Omental fat pad (tissue), 4 donors: ENCODE data around the gene OCIAD1. TPM values are rescaled to one million over a fixed set of nuclear protein-coding genes. Genes with fewer than 3 reads are reported as not detected.
"Not testable (repeated sequence)": the region's sequence is repeated elsewhere in the genome, so short reads cannot be mapped to it uniquely, and the experiment has no call there.

Experiments used
- ATAC-seq: fragments of 150-250 bp; one replicate; pipeline ENCODE4 v1.9.1; 2016; ENCODE audit warnings: mild to moderate bottlenecking, moderate library complexity; ENCODE audit not compliant: low FRiP score
- DNase-seq: peaks from one replicate; pipeline ENCODE4 v3.0.0-alpha.2; 2019; ENCODE audit warnings: low spot score
- total RNA-seq, 4 donors: library from RNA; depleted of rRNA; stranded (reverse); fragments of >200 nt; gene quantifications; one replicate each; pipeline ENCODE4 v1.1.0, GENCODE V29; 2016
- TF ChIP-seq, protein P1 (sequence below), 3 donors: fragments of 450-650 bp; IDR thresholded peaks; one replicate each; pipeline ENCODE4 v1.5.1; 2016 to 2017; ENCODE audit warnings: antibody characterized with exemption in 3 of 3, mild to moderate bottlenecking in 3 of 3, moderate library complexity in 2 of 3

Gene OCIAD1
- total RNA-seq, 4 donors from 2014 or later = 67.9 to 111 (median 88.8) TPM

DNA sequence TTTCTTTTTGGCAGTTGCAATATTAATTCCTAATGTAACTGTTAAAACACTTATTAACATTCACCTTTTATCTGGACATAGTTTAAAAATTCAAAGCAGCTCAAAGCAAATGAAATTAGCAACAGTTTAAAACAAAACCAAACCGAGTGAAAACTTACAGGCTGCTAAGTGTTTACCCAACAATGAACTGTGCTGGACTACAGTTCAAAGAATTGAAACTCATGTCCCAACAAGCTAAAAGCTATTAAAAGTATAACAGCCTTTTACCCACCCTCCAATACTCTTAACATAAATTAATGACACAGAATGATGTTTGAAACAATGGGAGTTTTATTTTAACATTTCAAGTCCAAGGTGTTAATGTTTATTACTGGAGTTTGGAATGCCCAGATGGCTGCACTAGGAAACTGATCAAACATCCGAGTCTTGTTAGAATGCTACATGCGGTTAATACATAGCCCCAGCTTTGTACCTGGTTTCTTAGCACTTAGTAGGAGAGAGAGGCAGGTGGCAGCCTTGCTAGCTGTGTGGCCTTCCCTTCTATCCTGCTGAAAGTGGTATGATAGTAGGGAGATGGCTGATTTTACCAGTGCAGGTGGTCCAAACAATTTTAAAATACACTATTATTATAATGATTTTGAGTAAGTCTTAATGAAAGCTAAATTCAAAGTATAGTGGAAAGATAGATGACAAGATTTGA, 29.7 kb upstream of the OCIAD1 start:
- ATAC-seq (no peak), DNase-seq (no peak)
- TF ChIP-seq, protein P1, sequence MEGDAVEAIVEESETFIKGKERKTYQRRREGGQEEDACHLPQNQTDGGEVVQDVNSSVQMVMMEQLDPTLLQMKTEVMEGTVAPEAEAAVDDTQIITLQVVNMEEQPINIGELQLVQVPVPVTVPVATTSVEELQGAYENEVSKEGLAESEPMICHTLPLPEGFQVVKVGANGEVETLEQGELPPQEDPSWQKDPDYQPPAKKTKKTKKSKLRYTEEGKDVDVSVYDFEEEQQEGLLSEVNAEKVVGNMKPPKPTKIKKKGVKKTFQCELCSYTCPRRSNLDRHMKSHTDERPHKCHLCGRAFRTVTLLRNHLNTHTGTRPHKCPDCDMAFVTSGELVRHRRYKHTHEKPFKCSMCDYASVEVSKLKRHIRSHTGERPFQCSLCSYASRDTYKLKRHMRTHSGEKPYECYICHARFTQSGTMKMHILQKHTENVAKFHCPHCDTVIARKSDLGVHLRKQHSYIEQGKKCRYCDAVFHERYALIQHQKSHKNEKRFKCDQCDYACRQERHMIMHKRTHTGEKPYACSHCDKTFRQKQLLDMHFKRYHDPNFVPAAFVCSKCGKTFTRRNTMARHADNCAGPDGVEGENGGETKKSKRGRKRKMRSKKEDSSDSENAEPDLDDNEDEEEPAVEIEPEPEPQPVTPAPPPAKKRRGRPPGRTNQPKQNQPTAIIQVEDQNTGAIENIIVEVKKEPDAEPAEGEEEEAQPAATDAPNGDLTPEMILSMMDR (IDR thresholded peaks at IDR 0.05) = no peak

DNA sequence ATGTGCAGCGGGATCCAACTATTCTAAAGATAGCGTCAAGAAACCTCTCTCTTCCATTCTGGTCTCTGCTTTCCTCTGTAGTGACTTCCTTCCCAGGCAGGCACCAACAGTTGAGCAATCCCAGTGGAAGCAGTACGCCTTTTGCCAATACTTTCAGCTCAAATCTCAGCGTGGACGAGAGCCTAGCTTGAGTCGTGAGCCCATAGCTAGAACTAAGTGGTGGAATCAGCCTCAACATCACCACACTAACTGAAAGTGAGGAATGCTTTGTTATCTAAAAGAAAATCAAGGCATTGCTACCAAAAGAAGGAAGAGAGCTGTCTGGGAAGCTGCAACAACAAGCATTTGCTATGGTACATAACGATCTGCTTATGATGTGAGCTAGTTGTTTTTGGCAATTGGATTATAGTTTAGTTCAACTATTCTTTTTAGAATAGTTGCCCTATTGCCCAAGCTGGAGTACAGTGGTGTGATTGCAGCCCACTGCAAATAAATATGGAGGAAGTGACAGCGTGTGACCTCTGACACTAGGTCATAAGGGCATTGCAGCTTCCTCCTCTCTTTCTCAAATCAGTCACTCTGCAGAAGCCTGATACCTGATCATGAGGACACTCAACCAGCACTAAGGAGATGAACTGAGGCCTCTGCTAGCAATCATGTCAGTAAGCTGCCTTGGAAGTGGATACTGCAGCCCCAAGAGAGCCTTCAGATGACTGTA, 26.1 kb upstream of the OCIAD1 start:
- no peak for ATAC-seq
- DNase-seq = no peak
- TF ChIP-seq, protein P1 (IDR thresholded peaks at IDR 0.05) = no peak

DNA sequence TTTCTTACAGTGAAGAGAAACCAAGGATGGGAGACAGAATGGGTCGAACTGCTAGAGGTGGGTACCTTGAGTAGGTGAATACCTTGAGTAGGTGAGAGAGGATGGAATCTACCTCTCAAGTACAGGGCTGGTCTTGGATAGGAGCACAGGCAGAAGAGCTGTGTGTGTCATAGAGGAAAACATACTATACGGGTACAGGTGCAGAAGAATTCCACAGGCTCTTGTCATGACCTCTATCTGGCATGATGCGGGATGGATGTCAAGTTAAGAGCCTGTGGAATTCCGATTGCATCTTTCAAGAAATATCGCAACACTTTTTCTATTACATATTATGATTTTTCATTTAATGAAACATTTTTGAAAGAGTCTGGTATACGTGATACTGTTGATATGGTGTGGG, 18.0 kb upstream of the OCIAD1 start:
- no peak for DNase-seq
- TF ChIP-seq, protein P1 (IDR thresholded peaks at IDR 0.05) = no peak
- ATAC-seq = no peak

DNA sequence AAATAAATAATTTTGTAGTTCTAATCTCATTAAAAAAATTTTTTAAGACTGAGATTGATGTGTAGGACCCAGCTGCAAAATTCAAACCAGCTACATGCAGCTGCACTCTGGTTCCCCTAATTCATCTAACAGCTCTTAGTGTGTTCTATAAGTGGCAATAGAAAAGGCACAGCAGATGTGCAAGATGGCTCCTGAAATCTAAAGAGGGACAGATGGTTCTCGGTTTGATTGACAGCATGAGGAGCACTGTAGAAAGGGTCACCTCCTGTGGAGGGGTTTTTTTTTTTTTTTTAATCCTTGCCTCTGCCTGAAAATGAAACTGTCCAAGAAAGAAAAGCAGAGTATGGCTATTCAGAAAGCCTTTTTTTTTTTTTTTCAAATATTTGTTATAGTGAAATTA, 16.9 kb upstream of the OCIAD1 start:
- DNase-seq = no peak
- TF ChIP-seq, protein P1 (IDR thresholded peaks at IDR 0.05) = no peak
- no peak for ATAC-seq

DNA sequence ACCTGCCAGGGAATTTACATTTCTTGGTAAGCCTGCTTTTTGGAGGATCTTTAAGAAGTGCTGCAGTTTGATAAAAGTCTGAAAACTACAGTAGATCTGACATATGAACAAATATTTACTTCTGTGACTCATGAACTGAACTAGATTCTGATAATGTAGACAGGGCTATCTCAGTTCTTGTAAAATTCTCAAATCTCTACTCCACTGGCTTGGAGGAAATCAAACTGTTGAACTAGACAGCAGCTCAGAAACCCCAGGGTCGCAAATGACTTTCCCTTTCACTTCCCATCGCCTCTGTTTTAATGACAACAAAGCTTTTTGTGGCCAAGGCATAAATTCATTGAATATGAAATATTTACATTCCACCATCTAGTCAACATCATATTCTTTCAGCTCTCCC, 15.4 kb upstream of the OCIAD1 start:
- ATAC-seq (no peak), DNase-seq (no peak)
- TF ChIP-seq, protein P1 (IDR thresholded peaks at IDR 0.05) = no peak

DNA sequence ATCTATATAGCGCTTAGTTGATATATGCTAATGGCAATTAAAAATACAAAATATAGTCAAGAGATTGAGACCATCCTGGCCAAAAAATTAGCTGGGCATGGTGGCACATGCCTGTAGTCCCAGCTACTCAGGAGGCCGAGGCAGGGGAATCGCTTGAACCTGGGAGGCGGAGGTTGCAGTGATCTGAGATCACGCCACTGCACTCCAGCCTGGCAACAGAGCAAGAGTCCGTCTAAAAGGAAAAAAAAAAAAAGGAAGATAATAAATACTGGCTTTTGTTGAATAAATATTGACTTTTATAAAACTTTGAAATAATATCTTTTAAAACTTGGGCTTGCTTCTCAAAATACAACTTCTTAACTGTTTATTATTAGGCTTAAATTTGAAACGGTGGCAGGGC, 14.6 kb upstream of the OCIAD1 start:
- not testable (repeated sequence) for DNase-seq, ATAC-seq

DNA sequence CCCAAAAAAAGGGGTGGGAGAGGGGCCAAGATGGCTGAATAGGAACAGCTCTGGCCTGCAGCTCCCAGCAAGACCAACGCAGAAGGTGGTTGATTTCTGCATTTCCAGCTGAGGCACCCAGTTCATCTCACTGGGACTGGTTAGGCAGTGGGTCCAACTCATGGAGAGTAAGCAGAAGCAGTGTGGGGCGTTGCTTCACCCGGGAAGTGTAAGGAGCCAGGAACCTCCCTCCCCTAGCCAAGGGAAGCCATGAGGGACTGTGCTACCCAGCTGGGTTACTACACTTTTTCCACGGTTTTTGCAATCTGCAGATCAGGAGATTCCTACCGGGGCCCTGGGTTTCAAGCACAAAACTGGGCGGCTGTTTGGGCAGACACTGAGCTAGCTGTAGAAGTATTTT, 13.9 kb upstream of the OCIAD1 start:
- DNase-seq (no peak), ATAC-seq (no peak)
- TF ChIP-seq, protein P1 (IDR thresholded peaks at IDR 0.05) = no peak

DNA sequence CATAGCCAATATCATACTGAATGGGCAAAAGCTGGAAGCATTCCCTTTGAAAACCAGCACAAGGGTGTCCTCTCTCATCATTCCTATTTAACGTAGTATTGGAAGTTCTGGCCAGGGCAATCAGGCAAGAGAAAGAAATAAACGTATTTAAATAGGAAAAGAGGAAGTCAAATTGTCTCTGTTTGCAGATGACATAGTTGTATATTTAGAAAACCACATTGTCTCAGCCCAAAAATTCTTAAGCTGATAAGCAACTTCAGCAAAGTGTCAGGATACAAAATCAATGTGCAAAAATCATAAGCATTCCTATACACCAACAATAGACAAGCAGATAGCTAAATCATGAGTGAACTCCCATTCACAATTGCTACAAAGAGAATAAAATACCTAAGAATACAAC, 9.5 kb upstream of the OCIAD1 start:
- not testable (repeated sequence) for DNase-seq, ATAC-seq
